K562 (cell line): ENCODE results near the gene B3GNT9. TPM values are rescaled to one million over a fixed set of nuclear protein-coding genes. Genes with fewer than 3 reads are reported as not detected.

ENCODE experiments used
- HLTF ChIP-seq: fragments of 450-650 bp; IDR thresholded peaks from 2 replicates; pipeline ENCODE4 v1.6.1; 2016
- IRF2 ChIP-seq: sonication (generic); formaldehyde crosslinking; IDR thresholded peaks from 2 replicates; pipeline ENCODE4 v1.8.1; 2022; ENCODE audit warnings: mild to moderate bottlenecking, missing genetic modification reagents
- SMAD4 ChIP-seq: fragments of 250-450 bp; sonication (Bioruptor Pico); conservative IDR thresholded peaks from 2 replicates; pipeline ENCODE4 v1.8.0; 2021; ENCODE audit warnings: inconsistent platforms, mild to moderate bottlenecking, moderate library complexity
- SRF ChIP-seq, 2 experiments: fragments of 250-450, 450-650 bp in 1 of 2; sonication (Bioruptor Pico) in 1 of 2; sonication (generic) in 1 of 2; formaldehyde crosslinking; IDR thresholded peaks; 2 replicates each; pipeline versions ENCODE4 v1.5.0 to v1.5.1; 2020 to 2022; ENCODE audit warnings: mild to moderate bottlenecking in 1 of 2, missing genetic modification reagents in 1 of 2
- TCF7 ChIP-seq: sonication (generic); IDR thresholded peaks from 2 replicates; pipeline ENCODE4 v1.6.1; 2016; ENCODE audit warnings: antibody characterized with exemption, borderline replicate concordance
- ZNF197 ChIP-seq: fragments of 200-800 bp; sonication (Bioruptor generic); IDR thresholded peaks from 2 replicates; pipeline ENCODE4 v1.6.1; 2016; ENCODE audit warnings: low read depth, missing genetic modification characterization, missing compliant biosample characterization
- polyA plus RNA-seq, 8 experiments: library from polyadenylated mRNA; depleted of rRNA in 4 of 8; stranded (reverse) in 5 of 8; unstranded in 3 of 8; fragments of >200 nt; fragmentation: Nextera tagmentation in 2 of 8; fragmentation: Illumina TruSeq in 1 of 8; extraction: Ambion mirVana in 2 of 8; extraction: Trizol in 1 of 8; gene quantifications; 2 replicates each; pipeline versions ENCODE4 v1.2.1 to v1.2.3, GENCODE V29; 2011 to 2014; ENCODE audit warnings: inconsistent platforms in 1 of 8, missing spikeins in 1 of 8
- total RNA-seq, 7 experiments: library from RNA; depleted of rRNA in 6 of 7; stranded (reverse); fragments of >200 nt in 6 of 7; fragmentation: Illumina TruSeq in 2 of 7; extraction: Trizol in 2 of 7; gene quantifications; 2 replicates each; pipeline versions ENCODE4 v1.2.1 to v1.2.3, GENCODE V29; 2011 to 2021; ENCODE audit warnings: low replicate concordance in 1 of 7
- TF ChIP-seq, protein P1 (sequence below): sonication (generic); formaldehyde crosslinking; IDR thresholded peaks from 2 replicates; pipeline ENCODE4 v1.8.0; 2022; ENCODE audit warnings: mild to moderate bottlenecking, missing genetic modification reagents
- TF ChIP-seq, protein P2 (sequence below): sonication (generic); formaldehyde crosslinking; IDR thresholded peaks from 2 replicates; pipeline ENCODE4 v1.8.0; 2022; ENCODE audit warnings: mild to moderate bottlenecking, missing genetic modification reagents
- TF ChIP-seq, protein P3 (sequence below): sonication (generic); formaldehyde crosslinking; IDR thresholded peaks from 2 replicates; pipeline ENCODE4 v1.8.0; 2022; ENCODE audit warnings: mild to moderate bottlenecking, missing genetic modification reagents, borderline replicate concordance

Gene B3GNT9
- total and polyA plus RNA-seq, 9 of the 15 experiments (the other 6 are each of a cell fraction or from before 2014, with no cell fraction given) = 0.01 to 1.8 (median 1.1) TPM; not detected in 1

DNA sequence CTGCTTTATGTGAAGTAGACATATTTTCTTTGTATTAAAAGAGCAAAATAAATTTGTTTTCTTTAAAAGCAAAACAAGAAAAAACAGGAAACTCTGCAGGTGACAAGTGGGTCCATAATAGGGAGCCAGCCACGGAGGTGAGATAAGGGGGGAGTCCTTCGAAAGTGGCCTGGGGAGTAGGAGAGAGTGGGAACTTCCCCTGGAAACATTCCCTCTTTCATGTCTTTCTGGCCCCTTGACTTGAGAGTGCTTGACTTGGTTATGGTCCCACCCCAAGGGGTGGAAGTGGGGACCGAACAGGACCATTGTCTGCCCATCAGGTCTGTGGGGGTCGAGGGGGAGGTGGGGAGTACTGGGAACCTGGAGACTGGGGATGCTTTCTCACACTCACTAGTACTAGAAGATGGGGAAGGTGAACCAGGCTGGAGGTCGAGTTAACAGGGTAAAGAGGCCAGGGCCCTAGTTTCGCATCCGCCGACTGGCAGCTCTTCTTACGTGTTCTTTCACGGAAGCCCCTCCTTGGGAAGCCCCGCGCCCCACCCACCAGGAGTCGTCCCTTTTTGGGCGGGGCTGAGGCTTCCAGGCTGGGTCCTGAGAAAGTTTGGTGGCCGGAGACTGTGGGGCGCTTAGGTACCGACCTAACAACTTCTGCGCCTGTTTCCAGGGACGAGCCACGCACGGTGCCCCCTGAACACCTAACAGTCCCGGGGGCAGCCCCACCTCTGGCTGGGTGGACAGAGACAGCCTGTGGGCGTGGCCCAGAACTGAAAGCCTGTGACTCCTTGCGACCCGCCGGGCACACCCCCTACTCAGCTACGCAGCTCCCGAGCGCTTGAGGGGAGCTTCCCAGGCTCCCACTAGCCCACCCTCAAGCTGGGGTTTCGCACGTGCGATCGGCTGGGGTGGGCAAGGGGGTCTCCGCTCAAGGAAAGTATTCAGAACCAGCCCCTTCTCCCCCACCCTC lies 8.1 kb upstream of the B3GNT9 start (continued):
- TF ChIP-seq, protein P1, sequence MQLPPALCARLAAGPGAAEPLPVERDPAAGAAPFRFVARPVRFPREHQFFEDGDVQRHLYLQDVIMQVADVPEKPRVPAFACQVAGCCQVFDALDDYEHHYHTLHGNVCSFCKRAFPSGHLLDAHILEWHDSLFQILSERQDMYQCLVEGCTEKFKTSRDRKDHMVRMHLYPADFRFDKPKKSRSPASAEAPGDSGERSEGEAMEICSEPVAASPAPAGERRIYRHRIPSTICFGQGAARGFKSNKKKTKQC (CRISPR knock-in tag) = 0 out of 2 replicates have a peak, but pooled peaks have one; percentile 39
- no peak for TF ChIP-seq SMAD4 (CRISPR knock-in tag)
- TF ChIP-seq, protein P2, sequence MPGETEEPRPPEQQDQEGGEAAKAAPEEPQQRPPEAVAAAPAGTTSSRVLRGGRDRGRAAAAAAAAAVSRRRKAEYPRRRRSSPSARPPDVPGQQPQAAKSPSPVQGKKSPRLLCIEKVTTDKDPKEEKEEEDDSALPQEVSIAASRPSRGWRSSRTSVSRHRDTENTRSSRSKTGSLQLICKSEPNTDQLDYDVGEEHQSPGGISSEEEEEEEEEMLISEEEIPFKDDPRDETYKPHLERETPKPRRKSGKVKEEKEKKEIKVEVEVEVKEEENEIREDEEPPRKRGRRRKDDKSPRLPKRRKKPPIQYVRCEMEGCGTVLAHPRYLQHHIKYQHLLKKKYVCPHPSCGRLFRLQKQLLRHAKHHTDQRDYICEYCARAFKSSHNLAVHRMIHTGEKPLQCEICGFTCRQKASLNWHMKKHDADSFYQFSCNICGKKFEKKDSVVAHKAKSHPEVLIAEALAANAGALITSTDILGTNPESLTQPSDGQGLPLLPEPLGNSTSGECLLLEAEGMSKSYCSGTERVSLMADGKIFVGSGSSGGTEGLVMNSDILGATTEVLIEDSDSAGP (CRISPR knock-in tag) = no peak
- no peak for TF ChIP-seq ZNF197 (CRISPR knock-in tag)
- 0 out of 4 replicates have a peak, but pooled peaks of 1 of the 2 experiments have one; percentile 27 for TF ChIP-seq SRF (CRISPR knock-in tag; IDR thresholded peaks at IDR 0.05)
- TF ChIP-seq HLTF = no peak
- TF ChIP-seq, protein P3, sequence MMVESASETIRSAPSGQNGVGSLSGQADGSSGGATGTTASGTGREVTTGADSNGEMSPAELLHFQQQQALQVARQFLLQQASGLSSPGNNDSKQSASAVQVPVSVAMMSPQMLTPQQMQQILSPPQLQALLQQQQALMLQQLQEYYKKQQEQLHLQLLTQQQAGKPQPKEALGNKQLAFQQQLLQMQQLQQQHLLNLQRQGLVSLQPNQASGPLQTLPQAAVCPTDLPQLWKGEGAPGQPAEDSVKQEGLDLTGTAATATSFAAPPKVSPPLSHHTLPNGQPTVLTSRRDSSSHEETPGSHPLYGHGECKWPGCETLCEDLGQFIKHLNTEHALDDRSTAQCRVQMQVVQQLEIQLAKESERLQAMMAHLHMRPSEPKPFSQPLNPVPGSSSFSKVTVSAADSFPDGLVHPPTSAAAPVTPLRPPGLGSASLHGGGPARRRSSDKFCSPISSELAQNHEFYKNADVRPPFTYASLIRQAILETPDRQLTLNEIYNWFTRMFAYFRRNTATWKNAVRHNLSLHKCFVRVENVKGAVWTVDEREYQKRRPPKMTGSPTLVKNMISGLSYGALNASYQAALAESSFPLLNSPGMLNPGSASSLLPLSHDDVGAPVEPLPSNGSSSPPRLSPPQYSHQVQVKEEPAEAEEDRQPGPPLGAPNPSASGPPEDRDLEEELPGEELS (CRISPR knock-in tag) = 0 out of 2 replicates have a peak, but pooled peaks have one; percentile 8
- no peak for TF ChIP-seq TCF7
- no peak for TF ChIP-seq IRF2
